ENCODE data around the gene DLGAP1. TPM values are rescaled to one million over a fixed set of nuclear protein-coding genes. Genes with fewer than 3 reads are reported as not detected.
"Not testable (repeated sequence)": the region's sequence is repeated elsewhere in the genome, so short reads cannot be mapped to it uniquely, and the experiment has no call there.

DLGAP1 gene
- total RNA-seq, 1 donor from 2014 or later = 0.28 TPM

DNA sequence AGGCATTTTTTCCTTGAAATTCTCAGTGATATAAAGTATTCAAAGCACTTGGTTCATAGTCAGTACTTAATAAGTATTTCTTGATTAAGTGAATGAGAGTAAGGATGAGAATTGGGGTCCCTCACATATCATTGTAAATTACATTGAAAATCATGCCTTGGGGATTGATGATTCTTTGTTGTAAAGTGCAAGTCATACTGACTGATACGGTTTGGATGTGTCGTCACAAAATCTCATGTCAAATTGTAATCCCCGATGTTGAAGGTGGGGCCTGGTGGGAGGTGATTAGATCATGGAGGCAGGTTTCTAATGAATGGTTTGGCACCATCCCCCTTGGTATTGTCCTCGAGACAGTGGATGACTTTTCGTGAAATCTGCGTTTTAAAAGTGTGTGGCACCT lies 385.9 kb downstream of the DLGAP1 start:
- no peak for ATAC-seq

GRCh38 chr18:4068552-4069158 lies 386.5 kb downstream of the DLGAP1 start:
- peak; percentile 58 for ATAC-seq

DNA sequence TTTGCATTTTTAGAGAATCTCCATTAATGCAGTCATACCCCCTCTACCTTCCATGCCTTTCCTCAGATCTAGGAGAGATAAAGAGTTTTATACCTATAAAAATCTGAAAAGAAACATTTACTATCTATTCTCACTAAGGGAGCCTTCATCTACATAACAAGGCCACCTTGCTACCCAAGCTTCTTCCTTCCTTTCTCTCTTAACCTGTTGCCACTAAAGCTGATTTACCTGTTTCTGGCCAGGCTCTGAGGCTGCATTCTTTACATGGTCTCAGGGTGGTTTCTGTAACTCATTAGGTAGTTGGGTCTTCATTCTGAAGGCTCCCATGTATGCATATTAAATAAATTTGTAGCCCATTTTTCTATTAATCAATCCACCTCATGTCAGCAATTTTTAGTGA lies 391.6 kb downstream of the DLGAP1 start:
- no peak for ATAC-seq

- no peak for ATAC-seq
These were observed 394.5 kb downstream of the DLGAP1 start for GRCh38 chr18:4060427-4061281.

DNA sequence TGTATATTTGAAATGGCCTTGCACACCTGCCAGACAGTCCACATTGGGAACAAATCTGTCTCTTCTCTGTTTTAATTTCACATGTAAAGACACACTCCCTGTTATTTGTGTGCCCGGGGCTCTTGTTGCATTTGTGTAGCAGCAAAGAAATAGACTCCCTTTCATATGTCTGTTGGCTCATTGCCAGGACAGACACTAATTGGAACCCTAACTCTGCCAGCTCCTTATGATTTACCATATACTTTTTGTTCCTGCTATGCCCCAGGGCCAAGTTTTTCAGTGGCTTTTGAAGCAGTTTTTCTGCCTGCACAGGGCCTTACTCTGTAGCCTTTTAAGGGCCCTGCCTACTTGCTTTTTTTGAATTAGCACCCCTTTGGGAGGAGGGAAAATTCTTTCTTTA lies 396.9 kb downstream of the DLGAP1 start:
- no peak for ATAC-seq

GRCh38 chr18:4040391-4041092 lies 414.6 kb downstream of the DLGAP1 start:
- ATAC-seq = no peak

DNA sequence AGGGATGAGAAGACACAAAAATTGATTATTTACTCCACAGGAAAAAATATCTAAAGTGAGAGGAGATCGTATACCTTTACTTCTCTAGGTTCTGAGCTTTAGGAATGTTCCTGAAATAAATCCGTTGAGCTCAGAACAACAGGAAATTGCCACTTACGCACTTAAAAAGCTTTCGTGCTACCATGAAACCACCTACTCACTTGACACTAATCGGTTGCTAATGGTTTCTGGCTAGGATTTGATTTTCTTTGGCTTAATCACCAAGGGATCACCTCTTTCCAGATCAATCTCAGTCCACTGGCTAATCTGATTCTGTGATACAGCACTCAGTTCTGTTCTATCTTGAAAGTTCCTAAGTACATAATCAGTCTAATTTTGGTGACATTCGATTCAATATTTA lies 419.6 kb downstream of the DLGAP1 start:
- no peak for ATAC-seq

GRCh38 chr18:4034815-4035214 lies 420.3 kb downstream of the DLGAP1 start:
- not testable (repeated sequence) for ATAC-seq

- ATAC-seq = no peak
These were observed 428.6 kb downstream of the DLGAP1 start for GRCh38 chr18:4026542-4026941.

DNA sequence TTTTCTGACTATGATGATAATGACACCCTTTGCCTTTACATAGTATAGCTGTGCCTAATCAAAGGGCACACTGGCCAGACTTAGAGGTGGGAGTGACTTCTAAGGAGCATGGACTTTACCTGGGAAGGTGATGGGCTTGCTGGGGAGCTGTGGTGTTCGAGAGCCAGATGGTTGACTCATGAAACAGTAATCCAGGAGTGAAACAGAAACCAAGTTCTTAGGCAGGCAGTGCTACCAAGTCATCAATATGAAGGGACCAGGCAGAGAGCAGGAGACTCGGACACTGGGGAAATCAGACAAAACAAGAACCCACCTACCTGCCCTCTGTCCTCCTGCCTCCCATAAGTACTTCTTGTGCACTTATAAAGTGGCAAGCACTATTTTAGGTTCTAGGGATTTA lies 430.4 kb downstream of the DLGAP1 start:
- no peak for ATAC-seq

- ATAC-seq = not testable (repeated sequence)
These were observed 432.4 kb downstream of the DLGAP1 start for GRCh38 chr18:4022749-4023148.

DNA sequence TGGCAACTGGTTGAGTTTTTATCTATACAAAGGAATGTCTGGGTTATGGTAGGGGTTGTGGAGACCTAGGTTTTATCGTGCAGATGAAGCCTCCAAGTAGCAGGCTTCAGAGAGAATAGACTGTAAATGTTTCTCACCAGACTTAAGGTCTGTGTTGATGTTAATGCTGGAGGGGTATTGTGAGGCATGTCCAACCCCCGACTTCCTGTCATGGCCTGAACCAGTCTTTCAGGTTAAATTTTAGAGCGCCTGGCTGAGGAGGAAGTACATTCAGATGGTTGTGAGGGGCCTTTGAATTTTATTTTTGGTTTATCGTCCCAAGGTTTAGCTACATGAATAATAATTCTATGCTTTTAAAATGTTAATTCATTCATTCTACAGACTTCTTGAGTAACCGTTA lies 435.1 kb downstream of the DLGAP1 start:
- no peak for ATAC-seq

GRCh38 chr18:4017480-4017879 lies 437.6 kb downstream of the DLGAP1 start:
- ATAC-seq = no peak

GRCh38 chr18:4016391-4017049 lies 438.6 kb downstream of the DLGAP1 start:
- no peak for ATAC-seq

- no peak for ATAC-seq
These were observed 447.3 kb downstream of the DLGAP1 start for GRCh38 chr18:4007846-4008245.

DNA sequence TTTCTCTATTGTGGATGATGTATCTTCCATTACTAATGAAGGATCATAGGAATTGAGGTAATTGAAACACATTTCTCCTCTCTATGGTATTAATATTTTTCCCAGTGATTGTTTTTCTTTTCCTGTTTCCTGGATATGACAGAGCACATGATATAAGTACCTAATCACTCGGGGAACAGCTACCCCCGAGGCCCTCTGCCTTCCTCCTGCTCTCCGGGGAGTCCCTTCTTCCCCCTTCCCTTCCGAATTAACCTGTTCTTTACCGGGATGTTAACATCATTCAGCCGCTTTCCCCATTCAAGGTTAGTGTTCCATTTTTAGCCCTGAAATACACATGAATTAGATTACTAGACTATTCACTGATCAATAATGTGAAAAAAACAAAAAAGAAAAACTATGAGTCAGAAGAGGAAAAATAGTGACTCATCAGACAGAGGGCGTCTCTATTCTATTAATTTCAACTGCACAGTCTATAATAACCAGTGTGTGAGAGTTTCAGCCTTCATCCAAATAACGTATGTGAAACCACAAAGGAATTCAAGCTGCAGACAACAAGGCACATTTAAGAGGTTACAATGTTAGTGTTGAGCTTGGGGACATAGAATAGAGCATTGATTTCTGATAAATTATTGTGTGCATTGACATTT lies 450.8 kb downstream of the DLGAP1 start:
- ATAC-seq = no peak

DNA sequence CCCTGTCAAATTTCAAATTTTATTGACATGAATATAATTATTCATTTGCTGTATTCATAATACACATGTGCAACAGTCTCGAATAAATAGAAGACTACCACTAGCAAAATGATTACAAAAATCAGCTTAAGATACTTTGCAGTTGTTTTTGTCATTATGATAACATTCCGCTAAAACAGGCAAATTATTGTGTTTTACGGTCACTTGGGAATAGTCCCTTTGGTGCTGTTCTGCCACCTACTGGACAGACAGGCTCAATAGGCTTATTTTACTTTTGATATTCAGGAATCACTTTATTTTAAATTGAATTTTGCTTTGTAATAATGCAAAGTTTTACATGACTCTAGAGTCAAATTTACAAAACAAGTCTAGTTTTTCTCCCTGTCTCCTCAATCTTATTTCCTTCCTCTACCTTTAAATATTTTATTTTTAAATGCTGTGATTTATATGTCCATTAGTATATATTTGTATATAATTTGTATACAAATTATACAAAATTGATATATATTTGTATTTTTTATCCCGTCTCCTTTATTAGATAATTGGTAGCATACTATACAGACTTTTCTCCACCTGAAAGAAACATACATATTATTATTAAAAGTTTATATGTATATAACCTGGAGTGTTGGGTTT lies 456.3 kb downstream of the DLGAP1 start:
- ATAC-seq = no peak

GRCh38 chr18:3995476-3996102 lies 459.5 kb downstream of the DLGAP1 start:
- ATAC-seq = peak; percentile 37

GRCh38 chr18:3993941-3994687 lies 461.0 kb downstream of the DLGAP1 start:
- no peak for ATAC-seq

GRCh38 chr18:3985664-3986063 lies 469.4 kb downstream of the DLGAP1 start:
- ATAC-seq = peak; percentile 27

DNA sequence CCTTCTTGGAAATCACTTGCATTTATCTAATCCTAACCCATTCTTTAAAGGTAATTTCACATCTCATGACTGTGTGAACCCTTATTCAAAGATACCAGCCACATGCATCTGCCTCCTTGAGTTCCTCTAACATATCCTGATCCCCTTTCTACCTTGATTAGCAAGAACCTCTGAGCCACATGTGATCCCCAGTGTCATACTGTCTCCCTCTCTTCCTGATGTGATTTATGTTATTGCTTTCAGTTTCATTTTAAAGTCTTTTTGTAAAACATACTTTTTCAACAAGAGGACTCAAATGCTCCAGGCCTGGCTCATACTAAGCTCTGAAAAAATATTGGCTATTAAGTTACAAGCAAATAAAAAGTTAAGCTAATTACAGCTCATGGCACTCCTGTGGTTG lies 470.1 kb downstream of the DLGAP1 start:
- ATAC-seq = no peak
